HEK293 (cell line): ENCODE data around the gene AATF.

Experiments
- CTCF ChIA-PET: fragments of 350-600 bp; formaldehyde crosslinking; extraction: SDS; loops from one replicate; lab custom pipeline; 2021; ENCODE audit warnings: antibody characterized with exemption; lab: Yijun Ruan, JAX
- POLR2A ChIA-PET: fragments of 300-600 bp; formaldehyde crosslinking; extraction: SDS; loops from one replicate; lab custom pipeline; 2020; ENCODE audit warnings: antibody characterized with exemption, inconsistent platforms; lab: Yijun Ruan, JAX
- H3K27ac ChIP-seq: fragments of 200-500 bp; sonication (Bioruptor generic); 2 replicates; pipeline ENCODE4 v1.5.1; 2014; ENCODE audit warnings: low read depth, low read length, control low read depth, inconsistent platforms; ENCODE audit errors: extremely low read depth
- H3K36me3 ChIP-seq, 2 experiments: fragments of 200-500 bp in 1 of 2; sonication (Bioruptor generic) in 1 of 2; 1 replicate in 1 of 2; 2 replicates in 1 of 2; pipeline ENCODE4 v1.5.1; 2014 to 2017; ENCODE audit warnings: inconsistent platforms in 2 of 2, low read length in 2 of 2; ENCODE audit not compliant: control insufficient read depth in 2 of 2, insufficient read depth in 1 of 2
- H3K4me1 ChIP-seq: fragments of 200-500 bp; sonication (Bioruptor generic); 2 replicates; pipeline ENCODE4 v1.5.1; 2014; ENCODE audit warnings: mild to moderate bottlenecking, low read length, inconsistent platforms; ENCODE audit not compliant: control insufficient read depth, insufficient read depth
- H3K4me3 ChIP-seq: 2 replicates; pipeline ENCODE4 v1.5.1; 2011; ENCODE audit warnings: low read depth, mild to moderate bottlenecking, control low read depth, low read length, moderate library complexity
- H3K9me3 ChIP-seq: fragments of 200-500 bp; sonication (Bioruptor generic); 2 replicates; pipeline ENCODE4 v1.5.1; 2014; ENCODE audit warnings: low read depth, low read length, inconsistent platforms; ENCODE audit not compliant: control insufficient read depth, insufficient read depth
- IKZF3 ChIP-seq: fragments of 450-650 bp; IDR thresholded peaks from 2 replicates; pipeline ENCODE4 v1.5.0; 2018; ENCODE audit warnings: missing biosample characterization, mild to moderate bottlenecking, missing genetic modification characterization, moderate library complexity
- KLF1 ChIP-seq: fragments of 450-650 bp; formaldehyde crosslinking; IDR thresholded peaks from 2 replicates; pipeline ENCODE4 v1.5.1; 2016; ENCODE audit warnings: missing biosample characterization, missing genetic modification characterization
- KLF16 ChIP-seq: fragments of 450-650 bp; formaldehyde crosslinking; IDR thresholded peaks from 2 replicates; pipeline ENCODE4 v1.5.1; 2017; ENCODE audit warnings: missing biosample characterization, missing genetic modification characterization
- MEIS1 ChIP-seq: sonication (generic); formaldehyde crosslinking; IDR thresholded peaks from 2 replicates; pipeline ENCODE4 v1.8.1; 2022; ENCODE audit warnings: missing genetic modification reagents, mild to moderate bottlenecking, borderline replicate concordance
- WT1 ChIP-seq: fragments of 450-650 bp; formaldehyde crosslinking; IDR thresholded peaks from 2 replicates; pipeline ENCODE4 v1.5.1; 2016; ENCODE audit warnings: missing biosample characterization, missing genetic modification characterization
- YY1 ChIP-seq: fragments of 450-650 bp; formaldehyde crosslinking; IDR thresholded peaks from 2 replicates; pipeline ENCODE4 v1.5.1; 2018; ENCODE audit warnings: missing biosample characterization, missing genetic modification characterization
- ZBTB21 ChIP-seq: fragments of 450-650 bp; formaldehyde crosslinking; IDR thresholded peaks from 2 replicates; pipeline ENCODE4 v1.5.1; 2017; ENCODE audit warnings: missing biosample characterization, missing genetic modification characterization
- ZFHX2 ChIP-seq: fragments of 450-650 bp; formaldehyde crosslinking; conservative IDR thresholded peaks from 2 replicates; pipeline ENCODE4 v1.5.1; 2016; ENCODE audit warnings: missing biosample characterization, missing genetic modification characterization
- ZFP41 ChIP-seq: fragments of 450-650 bp; formaldehyde crosslinking; IDR thresholded peaks from 2 replicates; pipeline ENCODE4 v1.5.1; 2016; ENCODE audit warnings: missing biosample characterization, missing genetic modification characterization, borderline replicate concordance
- ZFP69B ChIP-seq: fragments of 450-650 bp; formaldehyde crosslinking; IDR thresholded peaks from 2 replicates; pipeline ENCODE4 v1.5.1; 2016; ENCODE audit warnings: missing biosample characterization, missing genetic modification characterization
- ZNF112 ChIP-seq: fragments of 450-650 bp; formaldehyde crosslinking; IDR thresholded peaks from 2 replicates; pipeline ENCODE4 v1.5.0; 2017; ENCODE audit warnings: missing biosample characterization, missing genetic modification characterization
- ZNF138 ChIP-seq: fragments of 450-650 bp; formaldehyde crosslinking; IDR thresholded peaks from 2 replicates; pipeline ENCODE4 v1.5.1; 2016; ENCODE audit warnings: missing biosample characterization, missing genetic modification characterization, borderline replicate concordance
- ZNF2 ChIP-seq: fragments of 450-650 bp; formaldehyde crosslinking; IDR thresholded peaks from 2 replicates; pipeline ENCODE4 v1.5.1; 2016; ENCODE audit warnings: missing biosample characterization, missing genetic modification characterization
- ZNF239 ChIP-seq: fragments of 450-650 bp; formaldehyde crosslinking; IDR thresholded peaks from 2 replicates; pipeline ENCODE4 v1.5.1; 2016; ENCODE audit warnings: missing biosample characterization, missing genetic modification characterization
- ZNF391 ChIP-seq: fragments of 450-650 bp; formaldehyde crosslinking; IDR thresholded peaks from 2 replicates; pipeline ENCODE4 v1.5.1; 2016; ENCODE audit warnings: low read depth, missing biosample characterization, missing genetic modification characterization, borderline replicate concordance
- ZNF529 ChIP-seq: fragments of 450-650 bp; formaldehyde crosslinking; IDR thresholded peaks from 2 replicates; pipeline ENCODE4 v1.5.1; 2017; ENCODE audit warnings: missing genetic modification characterization, missing biosample characterization; ENCODE audit not compliant: insufficient replicate concordance
- ZNF629 ChIP-seq: fragments of 450-650 bp; formaldehyde crosslinking; IDR thresholded peaks from 2 replicates; pipeline ENCODE4 v1.5.1; 2017; ENCODE audit warnings: missing biosample characterization, missing genetic modification characterization
- ZNF785 ChIP-seq: fragments of 450-650 bp; formaldehyde crosslinking; IDR thresholded peaks from 2 replicates; pipeline ENCODE4 v1.5.1; 2016; ENCODE audit warnings: missing biosample characterization, missing genetic modification characterization
- TF ChIP-seq, protein P1 (sequence below): fragments of 450-650 bp; formaldehyde crosslinking; IDR thresholded peaks from 2 replicates; pipeline ENCODE4 v1.5.1; 2016; ENCODE audit warnings: missing biosample characterization, missing genetic modification characterization
- TF ChIP-seq, protein P2 (sequence below): fragments of 450-650 bp; formaldehyde crosslinking; IDR thresholded peaks from 2 replicates; pipeline ENCODE4 v1.5.1; 2016; ENCODE audit warnings: missing biosample characterization, missing genetic modification characterization, low read depth
- TF ChIP-seq, protein P3 (sequence below): fragments of 450-650 bp; formaldehyde crosslinking; IDR thresholded peaks from 2 replicates; pipeline ENCODE4 v1.5.1; 2016; ENCODE audit warnings: missing biosample characterization, missing genetic modification characterization
- TF ChIP-seq, protein P4 (sequence below): fragments of 450-650 bp; formaldehyde crosslinking; IDR thresholded peaks from 2 replicates; pipeline ENCODE4 v1.5.1; 2016; ENCODE audit warnings: missing biosample characterization, missing genetic modification characterization

Gene AATF

DNA sequence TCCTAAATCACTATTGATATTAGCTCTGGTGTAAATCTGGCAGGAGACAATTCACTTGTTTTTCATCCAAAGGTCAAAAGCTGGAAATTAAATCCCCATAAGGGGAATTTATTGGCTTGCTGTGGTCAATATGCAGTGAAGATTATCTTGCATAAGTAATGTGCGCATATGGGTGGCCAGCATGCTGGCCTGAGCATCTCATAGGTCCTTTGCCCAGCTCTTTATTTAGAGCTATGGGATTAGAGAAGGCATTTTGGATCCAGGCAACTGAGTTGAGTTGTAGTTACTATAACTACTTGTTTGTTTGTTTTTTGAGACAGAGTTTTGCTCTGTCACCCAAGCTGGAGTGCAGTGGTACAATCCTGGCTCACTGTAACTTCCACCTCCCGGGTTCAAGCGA lies 110.7 kb downstream of the AATF start:
- no peak overlapping the region for H3K4me3 ChIP-seq
- TF ChIP-seq, protein P1, sequence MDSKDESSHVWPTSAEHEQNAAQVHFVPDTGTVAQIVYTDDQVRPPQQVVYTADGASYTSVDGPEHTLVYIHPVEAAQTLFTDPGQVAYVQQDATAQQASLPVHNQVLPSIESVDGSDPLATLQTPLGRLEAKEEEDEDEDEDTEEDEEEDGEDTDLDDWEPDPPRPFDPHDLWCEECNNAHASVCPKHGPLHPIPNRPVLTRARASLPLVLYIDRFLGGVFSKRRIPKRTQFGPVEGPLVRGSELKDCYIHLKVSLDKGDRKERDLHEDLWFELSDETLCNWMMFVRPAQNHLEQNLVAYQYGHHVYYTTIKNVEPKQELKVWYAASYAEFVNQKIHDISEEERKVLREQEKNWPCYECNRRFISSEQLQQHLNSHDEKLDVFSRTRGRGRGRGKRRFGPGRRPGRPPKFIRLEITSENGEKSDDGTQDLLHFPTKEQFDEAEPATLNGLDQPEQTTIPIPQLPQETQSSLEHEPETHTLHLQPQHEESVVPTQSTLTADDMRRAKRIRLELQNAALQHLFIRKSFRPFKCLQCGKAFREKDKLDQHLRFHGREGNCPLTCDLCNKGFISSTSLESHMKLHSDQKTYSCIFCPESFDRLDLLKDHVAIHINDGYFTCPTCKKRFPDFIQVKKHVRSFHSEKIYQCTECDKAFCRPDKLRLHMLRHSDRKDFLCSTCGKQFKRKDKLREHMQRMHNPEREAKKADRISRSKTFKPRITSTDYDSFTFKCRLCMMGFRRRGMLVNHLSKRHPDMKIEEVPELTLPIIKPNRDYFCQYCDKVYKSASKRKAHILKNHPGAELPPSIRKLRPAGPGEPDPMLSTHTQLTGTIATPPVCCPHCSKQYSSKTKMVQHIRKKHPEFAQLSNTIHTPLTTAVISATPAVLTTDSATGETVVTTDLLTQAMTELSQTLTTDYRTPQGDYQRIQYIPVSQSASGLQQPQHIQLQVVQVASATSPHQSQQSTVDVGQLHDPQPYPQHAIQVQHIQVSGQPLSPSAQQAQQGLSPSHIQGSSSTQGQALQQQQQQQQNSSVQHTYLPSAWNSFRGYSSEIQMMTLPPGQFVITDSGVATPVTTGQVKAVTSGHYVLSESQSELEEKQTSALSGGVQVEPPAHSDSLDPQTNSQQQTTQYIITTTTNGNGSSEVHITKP (tag by site-specific recombination): peak; percentile 28
- no peak for TF ChIP-seq MEIS1 (CRISPR knock-in tag)
- CTCF ChIA-PET: interaction anchor here (0.6 to 2.9 kb wide), 2 partner anchors 12 to 82 kb away, joined by 6 to 16 read pairs; no protein-coding TSS in a partner anchor
- no peaks in the 10 kb centered on the region for H3K4me1 ChIP-seq
- no peak overlapping the region for H3K27ac ChIP-seq
- no peaks in the 10 kb centered on the region for H3K9me3 ChIP-seq
- POLR2A ChIA-PET: interaction anchor here (0.6 to 1.3 kb wide), 3 partner anchors 9 to 443 kb away, joined by 3 to 7 read pairs (median 3); no protein-coding TSS in a partner anchor
- peaks cover 6 to 18% of the 10 kb centered on the region in 2 experiments; a peak in 2 of 3 replicates for H3K36me3 ChIP-seq

DNA sequence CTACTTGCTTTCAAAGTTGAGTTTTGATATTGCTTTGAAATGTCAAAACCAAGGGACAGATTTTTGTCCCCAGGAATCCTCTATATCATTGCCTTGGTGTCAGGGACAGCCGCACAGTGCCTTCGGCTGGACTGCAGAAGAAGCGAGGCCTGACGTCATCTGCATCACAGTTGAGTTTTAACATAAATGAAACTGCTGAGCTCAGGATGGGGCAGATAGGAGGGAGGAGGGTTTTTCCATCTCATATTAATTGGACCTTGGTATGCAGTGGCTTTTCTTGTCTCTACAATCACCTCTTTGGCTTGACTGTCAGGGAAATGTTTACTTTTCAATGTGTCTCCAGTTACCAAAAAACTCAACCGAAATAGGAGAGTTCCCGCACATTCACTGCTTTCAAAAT lies 111.3 kb downstream of the AATF start:
- no peaks in the 10 kb centered on the region for H3K4me1 ChIP-seq
- TF ChIP-seq YY1 (tag by site-specific recombination): no peak
- TF ChIP-seq ZBTB21: 0 out of 2 replicates have a peak, but pooled peaks have one; percentile 14
- TF ChIP-seq, protein P2, sequence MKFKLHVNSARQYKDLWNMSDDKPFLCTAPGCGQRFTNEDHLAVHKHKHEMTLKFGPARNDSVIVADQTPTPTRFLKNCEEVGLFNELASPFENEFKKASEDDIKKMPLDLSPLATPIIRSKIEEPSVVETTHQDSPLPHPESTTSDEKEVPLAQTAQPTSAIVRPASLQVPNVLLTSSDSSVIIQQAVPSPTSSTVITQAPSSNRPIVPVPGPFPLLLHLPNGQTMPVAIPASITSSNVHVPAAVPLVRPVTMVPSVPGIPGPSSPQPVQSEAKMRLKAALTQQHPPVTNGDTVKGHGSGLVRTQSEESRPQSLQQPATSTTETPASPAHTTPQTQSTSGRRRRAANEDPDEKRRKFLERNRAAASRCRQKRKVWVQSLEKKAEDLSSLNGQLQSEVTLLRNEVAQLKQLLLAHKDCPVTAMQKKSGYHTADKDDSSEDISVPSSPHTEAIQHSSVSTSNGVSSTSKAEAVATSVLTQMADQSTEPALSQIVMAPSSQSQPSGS (tag by site-specific recombination): peak; percentile 63
- peak; percentile 44; the same call in 1 of the 2 replicates for TF ChIP-seq ZNF629 (tag by site-specific recombination)
- no peaks in the 10 kb centered on the region for H3K9me3 ChIP-seq
- no peak overlapping the region for H3K4me3 ChIP-seq
- H3K27ac ChIP-seq: no peak overlapping the region
- H3K36me3 ChIP-seq: peaks cover 6 to 13% of the 10 kb centered on the region in 2 experiments; a peak in 2 of 3 replicates
- CTCF ChIA-PET: interaction anchor here (2.9 kb wide), 1 partner anchor 13 kb away, joined by 16 read pairs; no protein-coding TSS in a partner anchor
- POLR2A ChIA-PET: interaction anchor here (0.6 kb wide), 1 partner anchor 11 kb away, joined by 7 read pairs; no protein-coding TSS in a partner anchor

DNA sequence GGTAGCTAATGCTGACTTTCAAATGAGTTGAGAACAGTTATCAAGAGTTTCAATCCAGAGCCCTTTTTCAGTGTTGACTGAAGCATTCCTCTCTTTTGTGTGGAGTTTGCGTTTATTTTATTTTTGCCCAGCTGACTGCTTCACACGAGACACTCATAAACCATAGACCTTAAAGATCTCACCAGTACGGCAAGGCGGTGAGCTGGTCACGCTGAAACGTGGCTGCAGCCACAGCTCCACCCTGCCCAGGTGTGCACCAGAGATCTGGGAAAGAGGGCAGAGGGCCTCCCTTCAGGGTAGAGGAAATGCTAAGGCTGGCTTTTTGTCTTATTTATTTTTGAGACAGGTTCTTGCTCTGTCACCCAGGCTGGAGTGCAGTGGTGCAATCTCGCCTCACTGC lies 112.2 kb downstream of the AATF start:
- H3K9me3 ChIP-seq: no peaks in the 10 kb centered on the region
- H3K27ac ChIP-seq: no peak overlapping the region
- H3K4me1 ChIP-seq: no peaks in the 10 kb centered on the region
- POLR2A ChIA-PET: no interaction called here
- H3K4me3 ChIP-seq: no peak overlapping the region
- CTCF ChIA-PET: interaction anchor here (2.9 kb wide), 1 partner anchor 14 kb away, joined by 16 read pairs; no protein-coding TSS in a partner anchor
- peaks cover 6 to 9% of the 10 kb centered on the region in 2 experiments; a peak in 2 of 3 replicates for H3K36me3 ChIP-seq
- TF ChIP-seq ZFP41 (tag by site-specific recombination) (no peak), ZNF112 (no peak), IKZF3 (tag by site-specific recombination) (no peak), ZNF2 (tag by site-specific recombination) (no peak), ZNF138 (tag by site-specific recombination) (no peak), KLF16 (tag by site-specific recombination) (no peak), MEIS1 (CRISPR knock-in tag) (no peak), ZNF391 (tag by site-specific recombination) (no peak), ZFP69B (tag by site-specific recombination) (no peak), ZNF785 (tag by site-specific recombination) (no peak), WT1 (tag by site-specific recombination) (no peak), ZNF529 (no peak), ZNF239 (tag by site-specific recombination) (no peak), KLF1 (tag by site-specific recombination) (no peak), ZFHX2 (no peak)
- TF ChIP-seq, protein P3, sequence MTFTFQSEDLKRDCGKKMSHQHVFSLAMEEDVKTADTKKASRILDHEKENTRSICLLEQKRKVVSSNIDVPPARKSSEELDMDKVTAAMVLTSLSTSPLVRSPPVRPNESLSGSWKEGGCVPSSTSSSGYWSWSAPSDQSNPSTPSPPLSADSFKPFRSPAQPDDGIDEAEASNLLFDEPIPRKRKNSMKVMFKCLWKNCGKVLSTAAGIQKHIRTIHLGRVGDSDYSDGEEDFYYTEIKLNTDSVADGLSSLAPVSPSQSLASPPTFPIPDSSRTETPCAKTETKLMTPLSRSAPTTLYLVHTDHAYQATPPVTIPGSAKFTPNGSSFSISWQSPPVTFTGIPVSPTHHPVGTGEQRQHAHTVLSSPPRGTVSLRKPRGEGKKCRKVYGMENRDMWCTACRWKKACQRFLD (tag by site-specific recombination): no peak
- TF ChIP-seq, protein P4, sequence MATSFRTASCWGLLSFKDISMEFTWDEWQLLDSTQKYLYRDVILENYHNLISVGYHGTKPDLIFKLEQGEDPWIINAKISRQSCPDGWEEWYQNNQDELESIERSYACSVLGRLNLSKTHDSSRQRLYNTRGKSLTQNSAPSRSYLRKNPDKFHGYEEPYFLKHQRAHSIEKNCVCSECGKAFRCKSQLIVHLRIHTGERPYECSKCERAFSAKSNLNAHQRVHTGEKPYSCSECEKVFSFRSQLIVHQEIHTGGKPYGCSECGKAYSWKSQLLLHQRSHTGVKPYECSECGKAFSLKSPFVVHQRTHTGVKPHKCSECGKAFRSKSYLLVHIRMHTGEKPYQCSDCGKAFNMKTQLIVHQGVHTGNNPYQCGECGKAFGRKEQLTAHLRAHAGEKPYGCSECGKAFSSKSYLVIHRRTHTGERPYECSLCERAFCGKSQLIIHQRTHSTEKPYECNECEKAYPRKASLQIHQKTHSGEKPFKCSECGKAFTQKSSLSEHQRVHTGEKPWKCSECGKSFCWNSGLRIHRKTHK (tag by site-specific recombination): no peak
